PC-3 (cell line): ENCODE data around the gene CPA3.

Experiments
- CTCF ChIP-seq: fragments of 300-600 bp; sonication (generic); conservative IDR thresholded peaks from 2 replicates; pipeline ENCODE4 v1.5.1; 2017; ENCODE audit warnings: antibody characterized with exemption, low read depth, mild to moderate bottlenecking, low read length
- EZH2 ChIP-seq: fragments of 300-600 bp; sonication (generic); IDR thresholded peaks from one replicate; pipeline ENCODE4 v1.6.1; 2017; ENCODE audit warnings: antibody characterized with exemption, mild to moderate bottlenecking, low read length; ENCODE audit not compliant: unreplicated experiment
- EZH2phosphoT487 ChIP-seq: fragments of 300-600 bp; sonication (generic); IDR thresholded peaks from 2 replicates; pipeline ENCODE4 v1.6.1; 2018; ENCODE audit warnings: mild to moderate bottlenecking, antibody characterized with exemption, low read length, borderline replicate concordance

- TF ChIP-seq CTCF (no peak), EZH2 (no peak), EZH2phosphoT487 (no peak)
These were observed 8.9 kb downstream of the CPA3 start for GRCh38 chr3:148873977-148874376.
